ENCODE data around the gene DDX20.

The DDX20 gene, protein sequence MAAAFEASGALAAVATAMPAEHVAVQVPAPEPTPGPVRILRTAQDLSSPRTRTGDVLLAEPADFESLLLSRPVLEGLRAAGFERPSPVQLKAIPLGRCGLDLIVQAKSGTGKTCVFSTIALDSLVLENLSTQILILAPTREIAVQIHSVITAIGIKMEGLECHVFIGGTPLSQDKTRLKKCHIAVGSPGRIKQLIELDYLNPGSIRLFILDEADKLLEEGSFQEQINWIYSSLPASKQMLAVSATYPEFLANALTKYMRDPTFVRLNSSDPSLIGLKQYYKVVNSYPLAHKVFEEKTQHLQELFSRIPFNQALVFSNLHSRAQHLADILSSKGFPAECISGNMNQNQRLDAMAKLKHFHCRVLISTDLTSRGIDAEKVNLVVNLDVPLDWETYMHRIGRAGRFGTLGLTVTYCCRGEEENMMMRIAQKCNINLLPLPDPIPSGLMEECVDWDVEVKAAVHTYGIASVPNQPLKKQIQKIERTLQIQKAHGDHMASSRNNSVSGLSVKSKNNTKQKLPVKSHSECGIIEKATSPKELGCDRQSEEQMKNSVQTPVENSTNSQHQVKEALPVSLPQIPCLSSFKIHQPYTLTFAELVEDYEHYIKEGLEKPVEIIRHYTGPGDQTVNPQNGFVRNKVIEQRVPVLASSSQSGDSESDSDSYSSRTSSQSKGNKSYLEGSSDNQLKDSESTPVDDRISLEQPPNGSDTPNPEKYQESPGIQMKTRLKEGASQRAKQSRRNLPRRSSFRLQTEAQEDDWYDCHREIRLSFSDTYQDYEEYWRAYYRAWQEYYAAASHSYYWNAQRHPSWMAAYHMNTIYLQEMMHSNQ

DNA sequence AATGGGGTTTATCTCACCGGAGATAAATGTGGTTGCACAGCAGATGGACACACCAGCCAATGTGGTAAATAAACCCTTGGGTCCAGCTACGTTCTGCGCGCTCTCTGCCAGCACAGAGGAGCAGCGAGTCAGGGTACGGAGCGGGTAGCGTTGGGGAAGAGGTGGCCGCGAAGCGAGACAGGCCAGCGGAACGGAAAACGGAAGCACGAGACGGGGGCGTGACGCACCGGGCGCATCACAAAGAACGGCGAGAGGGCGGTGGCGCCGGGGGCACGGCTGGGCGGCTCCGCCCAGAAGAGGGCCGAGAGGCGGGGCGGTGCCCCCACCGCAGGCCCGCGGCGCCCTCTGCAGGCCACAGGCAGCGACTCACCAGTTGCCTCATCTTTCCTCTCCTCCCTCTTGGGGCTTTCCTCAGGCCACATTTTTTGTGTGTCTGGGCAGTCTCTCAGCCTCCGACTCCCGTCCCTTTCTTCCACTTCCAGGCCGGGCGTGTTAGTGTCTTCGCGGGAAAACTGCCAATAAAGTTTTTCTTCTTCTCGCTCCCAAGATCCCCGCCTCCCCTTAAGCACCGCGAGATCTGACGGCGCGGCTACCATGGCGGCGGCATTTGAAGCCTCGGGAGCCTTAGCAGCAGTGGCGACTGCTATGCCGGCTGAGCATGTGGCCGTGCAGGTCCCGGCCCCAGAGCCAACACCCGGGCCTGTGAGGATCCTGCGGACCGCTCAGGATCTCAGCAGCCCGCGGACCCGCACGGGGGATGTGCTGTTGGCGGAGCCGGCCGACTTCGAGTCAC is at the start of gene DDX20:
Gene DDX20, plus strand, starts transcription at position 571 of the 793 bp plus-strand sequence. Its CDS starts 24 bp downstream, at position 595.
- peak within 1 kb of the TSS; percentile 99 for H3K27ac Mint-ChIP-seq
- H3K4me1 Mint-ChIP-seq: peaks cover 35% of the 10 kb centered on the region
- peaks cover 27% of the 10 kb centered on the region for H3K36me3 Mint-ChIP-seq (ENCODE audit: low read depth)
- peak within 1 kb of the TSS; percentile 98 for H3K4me3 Mint-ChIP-seq
- no peaks in the 10 kb centered on the region for H3K27me3 Mint-ChIP-seq
- peak; percentile 94 for DNase-seq
- peak; percentile 92 for ATAC-seq
- no peaks in the 10 kb centered on the region for H3K9me3 Mint-ChIP-seq

GRCh38 chr1:111706921-111707320 is 48.8 kb upstream of the DDX20 start:
- H3K27ac Mint-ChIP-seq: peak overlapping the region; percentile 13
- ATAC-seq (no peak), DNase-seq (no peak)
- peaks cover 53% of the 10 kb centered on the region for H3K36me3 Mint-ChIP-seq (ENCODE audit: low read depth)
- H3K27me3 Mint-ChIP-seq: no peaks in the 10 kb centered on the region
- peaks cover 31% of the 10 kb centered on the region for H3K4me1 Mint-ChIP-seq
- H3K4me3 Mint-ChIP-seq: no peak overlapping the region
- no peaks in the 10 kb centered on the region for H3K9me3 Mint-ChIP-seq

- peak overlapping the region; percentile 34 for H3K27ac Mint-ChIP-seq
- H3K36me3 Mint-ChIP-seq (ENCODE audit: low read depth): peaks cover 51% of the 10 kb centered on the region
These were observed 47.8 kb upstream of the DDX20 start for GRCh38 chr1:111707906-111708305.

GRCh38 chr1:111709986-111710385 is 45.7 kb upstream of the DDX20 start:
- peaks cover 42% of the 10 kb centered on the region for H3K36me3 Mint-ChIP-seq (ENCODE audit: low read depth)
- ATAC-seq (peak; percentile 82), DNase-seq (no peak)
- no peaks in the 10 kb centered on the region for H3K9me3 Mint-ChIP-seq
- H3K27me3 Mint-ChIP-seq: no peaks in the 10 kb centered on the region
- H3K4me1 Mint-ChIP-seq: peaks cover 29% of the 10 kb centered on the region
- H3K4me3 Mint-ChIP-seq: no peak overlapping the region
- H3K27ac Mint-ChIP-seq: peak overlapping the region; percentile 65

More at GRCh38 chr1:111707906-111708305, 47.8 kb upstream of the DDX20 start:
- ATAC-seq (no peak), DNase-seq (no peak)
- Mint-ChIP-seq H3K9me3 (no peaks in the 10 kb centered on the region), H3K27me3 (no peaks in the 10 kb centered on the region), H3K4me1 (peaks cover 24% of the 10 kb centered on the region), H3K4me3 (no peak overlapping the region)

- Mint-ChIP-seq H3K4me3 (no peak overlapping the region), H3K9me3 (no peaks in the 10 kb centered on the region), H3K27me3 (no peaks in the 10 kb centered on the region), H3K4me1 (peaks cover 15% of the 10 kb centered on the region), H3K27ac (no peak overlapping the region), H3K36me3 (ENCODE audit: low read depth) (peaks cover 17% of the 10 kb centered on the region)
- DNase-seq (no peak), ATAC-seq (no peak)
These were observed 39.4 kb upstream of the DDX20 start for GRCh38 chr1:111716333-111716732.

DNA sequence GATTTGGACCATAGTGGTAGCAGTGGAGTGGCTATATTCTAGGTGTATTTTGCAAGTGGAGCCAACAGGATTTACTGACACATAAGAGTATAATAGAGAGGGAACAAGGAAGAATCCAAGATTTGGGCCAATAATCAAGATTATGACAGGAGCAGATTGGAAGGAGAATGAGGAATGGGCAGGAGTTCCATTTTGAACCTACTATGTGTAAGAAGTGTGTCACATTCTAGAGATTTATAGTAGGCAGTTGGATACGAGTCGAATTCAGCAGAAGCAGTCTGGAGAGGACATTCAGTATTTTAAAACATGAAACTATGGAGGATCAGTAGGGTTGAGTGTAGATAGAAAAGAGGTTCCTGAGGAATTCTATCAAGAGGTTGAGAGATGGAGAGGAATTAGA is 38.3 kb upstream of the DDX20 start:
- H3K27me3 Mint-ChIP-seq: no peaks in the 10 kb centered on the region
- H3K4me3 Mint-ChIP-seq: no peak overlapping the region
- no peak for DNase-seq
- H3K9me3 Mint-ChIP-seq: no peaks in the 10 kb centered on the region
- peaks cover 13% of the 10 kb centered on the region for H3K4me1 Mint-ChIP-seq
- no peak overlapping the region for H3K27ac Mint-ChIP-seq
- ATAC-seq: no peak
- H3K36me3 Mint-ChIP-seq (ENCODE audit: low read depth): peaks cover 13% of the 10 kb centered on the region

DNA sequence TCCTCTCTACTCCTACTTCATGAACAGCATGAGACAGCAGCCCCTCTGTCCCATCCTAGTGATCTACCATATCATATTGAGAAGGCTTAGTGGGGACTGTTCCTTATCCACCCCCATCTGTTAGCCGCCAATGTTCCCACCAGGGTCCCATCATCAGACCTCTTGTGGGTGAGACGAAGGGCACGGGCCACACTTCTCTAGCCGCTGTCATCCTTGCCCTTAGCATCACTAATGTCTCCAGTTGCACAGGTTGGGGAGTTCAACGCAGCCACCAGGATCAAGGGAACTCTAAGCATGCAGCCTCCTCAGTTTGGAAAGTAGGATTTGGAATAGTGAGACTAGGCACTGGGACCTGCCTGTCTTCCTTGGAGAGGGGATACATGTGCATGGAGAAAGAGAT is 36.6 kb upstream of the DDX20 start:
- Mint-ChIP-seq H3K36me3 (ENCODE audit: low read depth) (peaks cover 11% of the 10 kb centered on the region), H3K4me3 (no peak overlapping the region), H3K27me3 (no peaks in the 10 kb centered on the region), H3K27ac (no peak overlapping the region), H3K4me1 (peaks cover 9% of the 10 kb centered on the region), H3K9me3 (no peaks in the 10 kb centered on the region)
- DNase-seq: no peak
- ATAC-seq: no peak

- H3K36me3 Mint-ChIP-seq (ENCODE audit: low read depth): peaks cover 11% of the 10 kb centered on the region
- H3K9me3 Mint-ChIP-seq: no peaks in the 10 kb centered on the region
- DNase-seq (no peak), ATAC-seq (no peak)
- peaks cover 5% of the 10 kb centered on the region for H3K4me1 Mint-ChIP-seq
- H3K27me3 Mint-ChIP-seq: no peaks in the 10 kb centered on the region
- no peak overlapping the region for H3K4me3 Mint-ChIP-seq
- H3K27ac Mint-ChIP-seq: no peak overlapping the region
These were observed 36.0 kb upstream of the DDX20 start for GRCh38 chr1:111719674-111720132.

GRCh38 chr1:111720274-111720976 is 35.3 kb upstream of the DDX20 start:
- H3K27ac Mint-ChIP-seq: no peak overlapping the region
- H3K36me3 Mint-ChIP-seq (ENCODE audit: low read depth): peaks cover 8% of the 10 kb centered on the region
- ATAC-seq (no peak), DNase-seq (no peak)
- no peak overlapping the region for H3K4me3 Mint-ChIP-seq
- no peaks in the 10 kb centered on the region for H3K27me3 Mint-ChIP-seq
- H3K9me3 Mint-ChIP-seq: no peaks in the 10 kb centered on the region
- H3K4me1 Mint-ChIP-seq: peaks cover 5% of the 10 kb centered on the region

- Mint-ChIP-seq H3K9me3 (no peaks in the 10 kb centered on the region), H3K27ac (peak overlapping the region; percentile 16), H3K4me1 (peaks cover 5% of the 10 kb centered on the region), H3K36me3 (ENCODE audit: low read depth) (peaks cover 8% of the 10 kb centered on the region), H3K27me3 (no peaks in the 10 kb centered on the region), H3K4me3 (no peak overlapping the region)
- no peak for ATAC-seq
- no peak for DNase-seq
These were observed 34.5 kb upstream of the DDX20 start for GRCh38 chr1:111720977-111721786.

DNA sequence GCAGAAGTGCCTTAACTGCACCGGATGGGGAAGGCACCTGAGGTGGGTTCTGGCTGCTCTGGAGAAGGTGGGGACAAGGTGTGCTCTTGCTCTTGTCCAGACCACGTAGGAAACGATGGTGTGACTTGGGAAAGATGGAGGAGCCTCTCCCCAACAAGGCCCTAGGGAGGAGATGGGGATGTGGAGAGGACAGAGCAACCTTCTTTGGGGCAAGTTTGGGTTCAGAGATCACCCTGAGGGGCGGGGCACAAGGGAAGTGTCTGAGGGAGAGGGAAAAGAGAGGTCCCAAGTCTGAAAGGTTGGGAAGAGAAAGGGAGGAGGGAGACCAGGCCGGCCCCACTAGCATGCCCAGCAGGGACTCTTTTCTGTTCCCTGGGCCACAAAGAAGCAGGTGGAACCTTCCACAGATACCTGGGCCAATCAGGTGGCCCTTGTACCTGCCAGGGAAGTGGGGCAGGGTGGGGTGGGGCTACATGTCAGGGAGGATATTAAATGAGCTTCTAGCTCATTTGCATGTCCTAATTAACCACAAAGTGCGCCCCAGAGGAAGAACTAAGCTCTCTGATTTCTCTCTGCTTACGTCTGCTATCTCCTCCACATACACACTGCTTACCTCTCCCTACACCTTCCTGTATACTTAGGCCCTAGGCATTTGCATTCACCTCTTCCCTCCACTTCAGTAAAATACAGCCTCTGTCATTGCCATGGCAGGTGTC is 32.5 kb upstream of the DDX20 start:
- Mint-ChIP-seq H3K27ac (no peak overlapping the region), H3K4me3 (no peak overlapping the region)
- no peak for ATAC-seq

GRCh38 chr1:111723871-111724270 is 31.8 kb upstream of the DDX20 start:
- H3K9me3 Mint-ChIP-seq: no peaks in the 10 kb centered on the region
- DNase-seq (no peak), ATAC-seq (no peak)
- H3K36me3 Mint-ChIP-seq (ENCODE audit: low read depth): no peaks in the 10 kb centered on the region
- H3K4me3 Mint-ChIP-seq: no peak overlapping the region
- H3K27ac Mint-ChIP-seq: no peak overlapping the region
- no peaks in the 10 kb centered on the region for H3K4me1 Mint-ChIP-seq
- H3K27me3 Mint-ChIP-seq: no peaks in the 10 kb centered on the region

More for the DNA sequence above, 32.5 kb upstream of the DDX20 start:
- no peak for DNase-seq
- no peaks in the 10 kb centered on the region for H3K27me3 Mint-ChIP-seq
- no peaks in the 10 kb centered on the region for H3K9me3 Mint-ChIP-seq
- H3K36me3 Mint-ChIP-seq (ENCODE audit: low read depth): no peaks in the 10 kb centered on the region
- no peaks in the 10 kb centered on the region for H3K4me1 Mint-ChIP-seq

DNA sequence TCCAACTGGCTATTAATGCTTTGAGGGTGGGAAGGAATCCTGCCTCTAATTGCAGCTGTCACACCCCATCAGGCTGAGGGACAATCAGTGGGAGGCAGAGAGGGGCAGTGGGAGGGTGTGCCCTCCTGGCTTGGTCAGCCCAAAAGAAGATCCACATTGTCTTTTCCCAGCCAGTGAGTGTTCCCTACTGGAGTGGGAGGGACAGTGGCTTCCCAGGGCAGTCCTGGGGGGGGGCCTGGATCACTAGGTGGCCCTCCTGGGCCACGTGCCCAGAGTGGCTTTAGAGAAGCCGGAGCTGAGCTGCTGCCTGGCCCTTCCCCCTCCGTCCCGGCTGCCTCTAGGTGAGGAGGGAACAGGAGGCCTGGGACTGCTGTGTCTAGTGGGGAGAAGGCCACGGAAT is 30.5 kb upstream of the DDX20 start:
- no peaks in the 10 kb centered on the region for H3K36me3 Mint-ChIP-seq (ENCODE audit: low read depth)
- no peaks in the 10 kb centered on the region for H3K27me3 Mint-ChIP-seq
- no peak overlapping the region for H3K4me3 Mint-ChIP-seq
- no peaks in the 10 kb centered on the region for H3K9me3 Mint-ChIP-seq
- H3K27ac Mint-ChIP-seq: no peak overlapping the region
- DNase-seq (no peak), ATAC-seq (no peak)
- no peaks in the 10 kb centered on the region for H3K4me1 Mint-ChIP-seq
